Measurements from ENCODE around the gene FANCL.
"Not testable (repeated sequence)": the region's sequence is repeated elsewhere in the genome, so short reads cannot be mapped to it uniquely, and the experiment has no call there.

DNA sequence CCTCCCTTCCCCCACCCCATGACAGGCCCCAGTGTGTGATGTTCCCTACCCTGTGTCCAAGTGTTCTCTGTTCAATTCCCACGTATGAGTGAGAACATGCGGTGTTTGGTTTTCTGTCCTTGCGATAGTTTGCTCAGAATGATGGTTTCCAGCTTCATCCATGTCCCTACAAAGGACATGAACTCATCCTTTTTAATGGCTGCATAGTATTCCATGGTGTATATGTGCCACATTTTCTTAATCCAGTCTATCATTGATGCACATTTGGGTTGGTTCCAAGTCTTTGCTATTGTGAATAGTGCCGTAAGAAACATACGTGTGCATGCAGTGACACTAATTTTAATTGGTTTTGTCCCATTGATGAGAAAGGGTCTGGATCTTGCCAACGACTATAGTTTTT, 95.4 kb downstream of the FANCL start:
- TF ChIP-seq POLR2AphosphoS5 (IDR thresholded peaks at IDR 0.05); EP300 (IDR thresholded peaks at IDR 0.05); POLR2A (IDR thresholded peaks at IDR 0.05; ENCODE audit: low read depth): not testable (repeated sequence)
- TF ChIP-seq, protein P1, sequence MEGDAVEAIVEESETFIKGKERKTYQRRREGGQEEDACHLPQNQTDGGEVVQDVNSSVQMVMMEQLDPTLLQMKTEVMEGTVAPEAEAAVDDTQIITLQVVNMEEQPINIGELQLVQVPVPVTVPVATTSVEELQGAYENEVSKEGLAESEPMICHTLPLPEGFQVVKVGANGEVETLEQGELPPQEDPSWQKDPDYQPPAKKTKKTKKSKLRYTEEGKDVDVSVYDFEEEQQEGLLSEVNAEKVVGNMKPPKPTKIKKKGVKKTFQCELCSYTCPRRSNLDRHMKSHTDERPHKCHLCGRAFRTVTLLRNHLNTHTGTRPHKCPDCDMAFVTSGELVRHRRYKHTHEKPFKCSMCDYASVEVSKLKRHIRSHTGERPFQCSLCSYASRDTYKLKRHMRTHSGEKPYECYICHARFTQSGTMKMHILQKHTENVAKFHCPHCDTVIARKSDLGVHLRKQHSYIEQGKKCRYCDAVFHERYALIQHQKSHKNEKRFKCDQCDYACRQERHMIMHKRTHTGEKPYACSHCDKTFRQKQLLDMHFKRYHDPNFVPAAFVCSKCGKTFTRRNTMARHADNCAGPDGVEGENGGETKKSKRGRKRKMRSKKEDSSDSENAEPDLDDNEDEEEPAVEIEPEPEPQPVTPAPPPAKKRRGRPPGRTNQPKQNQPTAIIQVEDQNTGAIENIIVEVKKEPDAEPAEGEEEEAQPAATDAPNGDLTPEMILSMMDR (IDR thresholded peaks at IDR 0.05) = not testable (repeated sequence)
